22Rv1 (cell line): ENCODE data around the gene C1R.

Source experiments
- CTCF ChIP-seq: fragments of 450-650 bp; IDR thresholded peaks from 2 replicates; pipeline ENCODE4 v1.5.1; 2017; ENCODE audit warnings: mild to moderate bottlenecking
- ZFX ChIP-seq: fragments of 450-650 bp; IDR thresholded peaks from 2 replicates; pipeline ENCODE4 v1.6.1; 2017; ENCODE audit warnings: antibody characterized with exemption, borderline replicate concordance

GRCh38 chr12:7112041-7112440, 19.8 kb upstream of the C1R start:
- TF ChIP-seq CTCF (no peak), ZFX (no peak)
